ENCODE results near the gene LIN37. TPM values are rescaled to one million over a fixed set of nuclear protein-coding genes. Genes with fewer than 3 reads are reported as not detected.

LIN37 gene
- total and polyA plus RNA-seq, 2 of the 13 experiments (the other 11 are each of a cell fraction or from before 2014, with no cell fraction given) = 6.3 to 8.7 TPM

- TF ChIP-seq ZNF556 (CRISPR knock-in tag; IDR thresholded peaks at IDR 0.05; ENCODE audit: borderline replicate concordance) = no peak
- TF ChIP-seq NFYC (CRISPR knock-in tag; IDR thresholded peaks at IDR 0.05) = peak; percentile 32; the same call in 1 of the 2 replicates
- no peak for TF ChIP-seq ZNF639 (CRISPR knock-in tag; conservative IDR thresholded peaks at IDR 0.05)
- no peak for TF ChIP-seq ZBTB49 (CRISPR knock-in tag; IDR thresholded peaks at IDR 0.05; ENCODE audit: borderline replicate concordance)
- no peak for TF ChIP-seq MAFF (IDR thresholded peaks at IDR 0.05; ENCODE audit: low read depth, low read length)
- no peak for TF ChIP-seq SKI (IDR thresholded peaks at IDR 0.05; ENCODE audit: partially characterized antibody)
- no peak for TF ChIP-seq HBP1 (CRISPR knock-in tag; IDR thresholded peaks at IDR 0.05; ENCODE audit: low read depth)
- TF ChIP-seq ZBTB33 (CRISPR knock-in tag; IDR thresholded peaks at IDR 0.05) = peak; percentile 66
- TF ChIP-seq KLF13 (CRISPR knock-in tag; IDR thresholded peaks at IDR 0.05) = no peak
- TF ChIP-seq REST (IDR thresholded peaks at IDR 0.05; ENCODE audit: borderline replicate concordance in 1 of 2, low read depth in 1 of 2, low read length in 2 of 2) = peak; percentile 39 to 77
- no peak for TF ChIP-seq ETV5 (CRISPR knock-in tag; IDR thresholded peaks at IDR 0.05; ENCODE audit: borderline replicate concordance)
- 0 out of 2 replicates have a peak, but pooled peaks have one; percentile 42 for TF ChIP-seq MIER2 (CRISPR knock-in tag; IDR thresholded peaks at IDR 0.05)
- TF ChIP-seq ARID5B (CRISPR knock-in tag; IDR thresholded peaks at IDR 0.05) = no peak
- no peak for TF ChIP-seq ZNF816 (CRISPR knock-in tag; IDR thresholded peaks at IDR 0.05; ENCODE audit: borderline replicate concordance)
Measured at GRCh38 chr19:35704218-35704617, 44.2 kb upstream of the LIN37 start, which contains the start of gene ZBTB32 (continued).
